GM12891 (cell line): ENCODE measurements around the gene NRP2.

ENCODE experiments used
- PAX5 ChIP-seq: IDR thresholded peaks from 2 replicates; pipeline ENCODE4 v1.6.1; 2011; ENCODE audit warnings: low read length, moderate library complexity, mild to moderate bottlenecking; ENCODE audit not compliant: insufficient read depth, severe bottlenecking
- POLR2A ChIP-seq: IDR thresholded peaks from 2 replicates; pipeline ENCODE4 v1.6.1; 2011; ENCODE audit warnings: low read depth, low read length, control low read depth
- POLR2AphosphoS5 ChIP-seq: IDR thresholded peaks from 2 replicates; pipeline ENCODE4 v1.6.1; 2011; ENCODE audit warnings: low read depth, low read length, control low read depth
- SPI1 ChIP-seq: IDR thresholded peaks from 2 replicates; pipeline ENCODE4 v1.6.1; 2011; ENCODE audit warnings: low read depth, low read length, control low read depth
- TAF1 ChIP-seq: IDR thresholded peaks from 2 replicates; pipeline ENCODE4 v1.6.1; 2011; ENCODE audit warnings: low read depth, low read length, control low read depth

DNA sequence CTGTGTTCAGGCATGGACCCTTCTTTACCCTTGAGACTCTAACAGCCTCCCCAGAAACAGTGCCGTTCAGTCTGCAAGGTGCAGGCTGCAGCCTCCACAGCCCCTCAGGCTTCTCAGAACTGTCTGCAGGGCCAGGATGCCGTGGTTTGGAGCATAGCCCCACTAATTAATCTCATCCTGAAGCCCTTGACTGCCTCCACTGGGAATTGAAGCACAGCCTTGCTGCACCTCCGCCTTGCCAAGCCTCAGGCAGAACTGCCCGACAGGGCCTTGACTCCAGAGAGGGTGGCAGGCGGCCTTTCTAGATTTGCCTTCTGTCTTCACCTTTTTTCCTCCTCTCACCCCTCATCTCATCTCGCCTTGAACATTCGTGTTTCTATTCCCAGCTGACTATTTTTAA is 119.8 kb downstream of the NRP2 start:
- TF ChIP-seq SPI1 (no peak), POLR2AphosphoS5 (no peak), PAX5 (no peak), POLR2A (no peak), TAF1 (no peak)
